HG02885 (cell line): ENCODE results near the gene YWHAB.
"Not testable (repeated sequence)": the region's sequence is repeated elsewhere in the genome, so short reads cannot be mapped to it uniquely, and the experiment has no call there.

Experiments used
- ATAC-seq: cut with Tn5 transposase; IDR thresholded peaks from one replicate; pipeline ENCODE4 v1.9.1; 2021; ENCODE audit warnings: mild to moderate bottlenecking; ENCODE audit not compliant: unreplicated experiment, poor library complexity

The YWHAB gene

GRCh38 chr20:44864493-44864892 lies 21.0 kb upstream of the YWHAB start:
- ATAC-seq: not testable (repeated sequence)

GRCh38 chr20:44866703-44867335 lies 18.7 kb upstream of the YWHAB start:
- no peak for ATAC-seq

DNA sequence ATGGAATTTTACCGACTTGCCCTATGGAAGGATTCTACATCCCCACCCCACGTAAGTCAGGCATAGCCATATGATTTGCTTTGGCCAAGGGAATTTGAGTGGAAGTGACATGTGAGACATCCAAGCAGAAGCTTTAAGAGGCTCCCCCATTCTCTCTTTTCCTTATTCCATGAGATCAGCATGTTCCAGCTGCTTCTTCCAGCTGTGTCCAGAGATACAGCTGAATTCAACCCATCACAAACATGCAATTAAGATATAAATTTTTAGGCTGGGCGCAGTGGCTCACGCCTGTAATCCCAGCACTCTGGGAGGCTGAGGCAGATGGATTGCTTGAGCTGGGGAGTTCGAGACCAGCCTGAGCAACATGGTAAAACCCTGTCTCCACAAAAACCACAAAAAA lies 16.0 kb upstream of the YWHAB start:
- no peak for ATAC-seq

- not testable (repeated sequence) for ATAC-seq
Measured at GRCh38 chr20:44882360-44882759, 3.1 kb upstream of the YWHAB start.

DNA sequence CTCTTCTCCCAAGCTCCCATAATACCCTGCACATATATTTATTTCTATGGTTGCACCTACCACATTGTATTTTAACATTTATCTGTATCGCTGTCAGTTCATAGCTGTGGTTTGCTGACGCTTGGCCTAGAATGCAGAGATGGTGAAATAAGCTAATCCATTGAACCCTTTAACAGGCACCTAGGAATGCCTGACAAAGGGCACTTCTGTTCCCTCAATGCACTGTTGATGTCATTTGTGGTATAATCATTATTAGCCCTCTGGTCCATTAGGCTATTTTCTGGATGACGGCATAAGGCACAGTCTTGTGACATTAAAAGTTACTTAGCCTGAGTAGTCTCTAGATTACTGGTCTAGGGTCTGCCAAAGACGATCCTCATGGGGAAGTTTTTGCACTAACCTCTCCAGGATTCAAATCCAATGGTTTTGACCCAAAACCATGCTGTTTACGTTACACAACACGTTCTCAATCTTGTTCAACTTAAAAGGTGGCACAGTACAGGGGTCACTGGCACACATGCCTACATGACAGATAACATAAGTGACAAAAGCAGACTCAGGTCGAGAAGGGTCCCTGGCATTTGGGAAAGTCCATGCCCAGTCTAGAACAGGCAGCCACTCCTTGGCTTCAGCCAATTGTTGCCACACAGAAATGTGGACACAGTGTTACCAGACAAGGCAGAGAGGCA lies 2.1 kb upstream of the YWHAB start:
- ATAC-seq: no peak

- no peak for ATAC-seq
Measured at GRCh38 chr20:44884907-44885391, 556 bp upstream of the YWHAB start.

GRCh38 chr20:44886266-44886651 lies 754 bp downstream of the YWHAB start:
- no peak for ATAC-seq

GRCh38 chr20:44886828-44887227 lies 1.3 kb downstream of the YWHAB start:
- no peak for ATAC-seq

DNA sequence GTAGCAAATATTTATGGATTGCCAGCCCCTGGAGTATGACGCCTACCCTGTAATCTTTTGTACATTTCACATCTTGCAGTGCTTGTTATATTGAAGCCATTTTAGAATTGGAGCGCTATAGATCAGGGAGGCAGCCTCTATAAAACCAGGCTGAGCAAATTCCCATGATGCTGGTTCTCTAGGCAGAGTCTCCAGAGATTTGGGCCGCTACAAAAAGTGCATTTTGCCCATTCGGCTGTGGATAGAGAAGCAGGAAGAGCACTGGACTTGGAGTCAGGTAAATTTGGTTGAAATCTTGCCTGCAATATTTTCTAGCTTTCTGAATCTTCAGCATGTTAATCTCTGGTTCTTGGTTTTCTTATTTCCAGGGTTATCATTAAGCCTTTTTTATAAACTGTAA lies 2.0 kb downstream of the YWHAB start:
- no peak for ATAC-seq

DNA sequence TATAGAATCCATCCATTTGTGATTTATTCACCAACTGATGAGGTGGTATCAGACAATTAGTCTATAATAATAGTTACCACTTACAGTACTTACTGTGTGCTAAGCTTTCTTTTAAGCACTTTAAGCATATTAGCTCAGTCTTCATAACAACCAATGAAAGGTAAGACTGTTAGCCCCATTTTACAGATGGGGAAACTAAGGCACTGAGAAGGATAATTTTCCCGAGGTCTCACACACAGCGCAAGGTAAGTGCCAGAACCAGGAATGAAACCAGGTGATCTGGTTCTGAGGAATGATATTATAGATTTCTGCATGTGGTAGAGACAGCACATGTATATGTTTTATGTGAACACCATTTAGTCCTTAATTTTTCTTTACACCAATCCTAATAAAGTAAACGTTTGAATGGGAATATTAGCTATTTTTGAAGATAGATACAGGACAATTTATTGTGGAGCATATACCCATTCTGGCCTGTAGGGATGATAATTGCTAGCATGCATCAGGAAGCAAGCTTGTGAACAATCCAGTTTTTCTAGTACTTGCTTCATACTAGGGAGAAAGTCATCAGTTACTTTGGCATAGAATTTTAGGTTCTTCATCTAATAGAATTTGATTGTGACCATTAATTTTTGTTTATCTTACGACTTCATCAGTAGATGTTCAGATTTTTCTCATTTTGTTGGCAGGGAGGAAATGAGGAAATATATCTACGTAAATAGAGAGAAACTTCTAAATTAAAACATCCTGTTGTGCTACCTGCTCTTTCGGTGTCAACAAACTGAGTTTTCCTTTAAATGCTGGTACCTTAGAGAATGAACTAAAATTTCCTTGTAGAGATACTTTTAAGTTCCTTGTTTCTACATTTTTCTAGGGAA lies 3.0 kb downstream of the YWHAB start:
- ATAC-seq: no peak

DNA sequence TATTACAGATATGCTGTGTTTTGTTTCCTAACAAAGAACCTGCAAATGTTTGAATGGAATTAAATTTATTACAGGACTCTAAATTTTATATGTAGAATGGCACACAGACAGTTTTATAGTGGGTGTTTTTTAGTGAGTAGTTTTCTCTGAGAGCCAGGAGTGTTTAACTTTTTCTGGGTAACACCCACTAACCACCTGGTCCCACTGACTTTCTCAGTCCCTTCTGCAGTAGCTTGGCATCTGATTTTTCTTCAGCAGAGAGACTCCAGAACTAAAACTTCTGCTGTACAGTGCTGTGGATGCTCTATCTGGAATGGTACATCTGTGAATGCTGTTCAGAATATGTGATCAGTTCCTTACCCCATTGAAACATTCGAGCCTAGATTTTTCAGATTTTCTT lies 6.3 kb downstream of the YWHAB start:
- no peak for ATAC-seq

GRCh38 chr20:44894959-44895358 lies 9.5 kb downstream of the YWHAB start:
- no peak for ATAC-seq

- no peak for ATAC-seq
Measured at GRCh38 chr20:44896583-44896982, 11.1 kb downstream of the YWHAB start.

DNA sequence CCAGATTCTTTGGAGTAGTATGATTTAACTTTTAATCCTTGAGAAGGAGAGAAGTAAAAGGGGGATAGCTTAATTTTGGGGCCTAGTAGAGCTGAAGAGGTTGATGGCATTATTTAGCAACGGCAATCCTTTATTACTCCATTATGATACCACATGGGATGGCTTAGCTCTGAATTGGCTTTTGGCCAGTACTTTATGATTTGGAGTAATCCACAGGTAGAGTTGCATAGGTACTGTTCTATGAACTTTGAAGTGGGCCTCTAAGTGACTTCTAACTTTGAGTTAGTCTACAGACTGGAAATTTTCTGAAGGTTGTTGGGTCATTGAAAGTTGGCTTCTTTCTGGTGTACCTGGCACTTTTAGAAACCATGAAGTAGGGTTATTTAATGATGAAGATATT lies 11.6 kb downstream of the YWHAB start:
- ATAC-seq: no peak

DNA sequence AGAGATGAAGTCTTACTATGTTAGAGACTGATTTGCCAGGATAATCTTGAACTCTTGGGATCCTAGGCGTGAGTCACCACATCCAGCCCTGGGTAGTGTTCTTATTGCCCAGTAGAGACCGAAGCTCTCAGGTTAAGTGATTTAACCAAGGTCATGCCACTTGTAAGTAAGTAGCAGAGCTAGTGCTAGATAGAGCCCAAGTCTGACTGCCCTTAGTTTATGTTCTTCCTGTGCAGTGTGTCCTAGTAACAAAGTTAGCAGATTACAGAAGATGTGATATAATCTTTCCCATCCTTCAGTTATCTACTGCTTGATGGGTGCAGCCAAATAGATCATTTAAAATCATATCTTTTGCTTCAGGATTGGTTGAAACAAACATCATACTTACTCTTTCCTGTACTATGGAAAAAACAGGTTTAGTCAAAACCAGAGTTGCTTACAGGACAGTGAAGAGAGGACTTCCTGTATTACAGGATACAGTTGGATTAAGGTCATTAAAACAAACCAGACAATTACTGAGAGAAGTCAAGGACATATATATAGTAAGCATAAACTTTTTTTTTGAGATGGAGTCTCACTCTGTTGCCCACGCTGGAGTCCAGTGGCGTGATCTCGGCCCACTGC lies 14.8 kb downstream of the YWHAB start:
- ATAC-seq: no peak

DNA sequence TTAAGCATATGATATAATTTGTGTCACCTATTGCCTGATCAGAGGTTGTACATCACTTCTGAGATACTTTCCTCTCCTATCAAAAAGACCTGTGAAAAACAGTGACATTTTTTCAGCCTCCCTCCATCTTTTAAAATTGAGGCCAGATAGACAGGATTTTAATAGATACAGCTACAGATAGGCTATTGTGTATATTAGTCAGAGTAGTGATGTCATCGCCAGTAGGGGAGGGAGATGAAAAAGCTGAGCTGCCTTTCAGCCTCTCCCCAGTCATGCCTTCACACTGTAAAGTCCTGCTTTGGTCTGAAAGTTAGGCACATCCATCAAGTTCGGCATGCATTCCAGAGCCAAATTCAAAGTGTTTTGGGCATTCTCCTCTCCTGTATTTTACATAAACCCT lies 16.5 kb downstream of the YWHAB start:
- ATAC-seq: no peak

GRCh38 chr20:44904377-44904776 lies 18.9 kb downstream of the YWHAB start:
- ATAC-seq: no peak

DNA sequence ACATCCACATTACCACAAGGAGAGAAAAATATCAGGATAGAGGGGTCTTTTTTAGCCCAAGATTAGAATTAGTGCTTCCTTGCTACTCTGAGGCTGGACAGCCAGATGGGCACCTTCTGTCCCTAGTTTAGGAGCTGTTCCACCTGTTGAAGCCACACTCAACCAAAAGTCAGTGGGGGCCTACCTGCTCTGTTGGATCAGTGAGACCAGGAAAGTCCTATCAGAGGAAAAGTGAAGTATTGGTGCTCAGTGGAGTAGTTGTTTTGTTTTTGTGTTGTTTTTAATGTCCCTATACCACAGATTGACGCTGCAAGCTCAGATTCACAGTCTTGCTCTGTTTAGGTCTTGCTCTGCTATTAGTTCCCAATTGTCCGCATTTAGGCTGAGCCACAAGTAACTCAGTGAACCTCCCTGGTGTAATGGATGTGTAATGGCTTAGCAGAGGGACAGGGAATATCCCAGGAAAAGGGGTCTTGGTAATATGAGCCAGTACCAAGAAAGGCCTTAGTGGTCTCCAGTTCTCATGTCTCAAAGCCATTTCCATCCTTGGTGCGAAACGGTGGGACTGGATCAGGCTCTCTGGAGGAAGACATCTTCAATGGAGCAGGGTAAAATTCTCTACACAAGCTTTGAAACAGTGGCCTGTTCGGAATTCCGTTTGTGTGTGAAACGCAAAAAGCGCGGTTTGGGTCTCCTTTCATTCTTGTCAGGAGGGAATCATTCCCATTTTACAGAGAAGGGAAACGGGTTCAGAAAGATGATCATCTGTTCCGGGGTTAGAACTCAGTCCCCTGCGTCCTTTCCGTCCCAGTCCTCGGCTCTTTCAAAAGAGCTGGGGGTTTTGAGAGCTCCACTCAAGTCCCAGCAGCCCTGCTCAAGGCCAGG lies 23.7 kb downstream of the YWHAB start:
- no peak for ATAC-seq

DNA sequence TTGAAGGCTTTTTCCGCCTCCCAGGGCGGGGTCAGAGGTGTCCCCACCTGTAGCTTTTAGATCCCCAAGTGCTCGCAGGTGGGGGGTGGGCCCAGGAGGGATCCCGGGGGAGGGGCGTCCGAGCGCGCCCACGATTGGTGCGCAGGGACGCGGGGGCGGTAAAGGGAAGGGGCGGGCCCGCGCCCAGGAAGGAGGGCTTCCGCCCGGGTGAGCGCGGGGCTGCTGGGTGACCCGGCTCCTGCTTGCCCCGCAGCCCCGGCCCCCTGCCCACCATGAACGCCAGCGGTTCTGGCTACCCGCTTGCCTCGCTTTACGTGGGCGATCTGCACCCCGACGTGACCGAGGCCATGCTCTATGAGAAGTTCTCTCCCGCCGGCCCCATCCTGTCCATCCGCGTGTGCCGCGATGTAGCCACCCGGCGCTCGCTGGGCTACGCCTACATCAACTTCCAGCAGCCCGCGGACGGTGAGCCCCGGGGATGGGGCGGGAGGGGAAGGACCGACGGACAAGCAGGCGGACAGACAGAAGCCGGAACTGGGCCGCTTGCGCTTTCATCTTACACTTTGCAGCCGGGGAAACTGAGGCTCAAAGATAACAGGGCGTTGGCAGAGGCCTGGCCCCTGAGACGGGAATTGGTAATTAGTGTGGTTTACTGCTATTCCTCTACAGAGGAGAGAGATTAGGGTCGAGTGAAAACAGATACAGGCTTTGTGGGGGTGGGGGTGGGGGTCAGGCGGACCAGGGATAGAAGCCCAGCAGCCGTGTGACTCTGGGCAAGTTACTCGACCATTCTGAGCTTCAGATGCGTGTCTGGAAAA lies 24.6 kb downstream of the YWHAB start, which contains the start of gene PABPC1L:
Gene PABPC1L, plus strand, starts transcription at position 189 of the 818 bp plus-strand sequence. Its CDS starts 84 bp downstream, at position 273.
- ATAC-seq: peak; percentile 90
